ENCODE measurements around the gene KIF6. TPM values are rescaled to one million over a fixed set of nuclear protein-coding genes. Genes with fewer than 3 reads are reported as not detected.

Gene KIF6
- total and polyA plus RNA-seq, 2 of the 8 experiments (the other 6 are each of a cell fraction or from before 2014, with no cell fraction given) = 0.53 to 0.65 TPM

DNA sequence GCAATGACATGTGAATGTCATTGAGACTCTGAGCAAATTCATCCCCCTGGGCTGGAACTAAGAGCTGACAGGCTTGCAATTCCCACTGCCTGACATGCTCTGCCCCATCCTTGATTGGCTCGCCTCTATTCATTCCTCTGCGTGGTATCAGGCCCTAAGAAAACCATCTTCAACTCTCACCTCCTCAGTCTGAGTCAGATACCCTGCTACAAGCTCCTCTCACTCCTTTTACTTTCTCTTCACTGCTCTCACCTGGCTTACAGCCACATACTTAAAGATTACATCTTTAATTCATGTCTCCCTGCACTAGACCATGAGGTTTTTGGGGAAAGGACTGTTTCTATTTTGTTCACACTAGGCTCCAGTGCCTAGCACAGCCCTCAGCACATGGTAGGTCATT is 131.6 kb downstream of the KIF6 start:
- no peak for DNase-seq (ENCODE audit: low read depth in 1 of 2, low spot score in 2 of 2)
- CTCF ChIA-PET (ENCODE audit: partially characterized antibody) = interaction anchor here (1.3 kb wide), 1 partner anchor 22 kb away, joined by 3 read pairs; no protein-coding TSS in a partner anchor
- POLR2A ChIA-PET (ENCODE audit: partially characterized antibody) = no interaction called here

More for the DNA sequence above, 131.6 kb downstream of the KIF6 start:
- no peak overlapping the region for H3K27ac ChIP-seq (ENCODE audit: low read depth, low read length)
- no peak overlapping the region for H2BK5ac ChIP-seq (ENCODE audit: low read depth, low read length)
- no peak overlapping the region for H2BK15ac ChIP-seq (ENCODE audit: low read length)
- H3K79me2 ChIP-seq (ENCODE audit: control insufficient read depth in 1 of 2, insufficient read depth in 2 of 2, low read length in 2 of 2) = no peaks in the 10 kb centered on the region
- no peaks in the 10 kb centered on the region for H3K9me3 ChIP-seq (ENCODE audit: insufficient read depth in 2 of 2, low read depth in 1 of 2, low read length in 1 of 2)
- H3K14ac ChIP-seq (ENCODE audit: insufficient read length) = no peak overlapping the region
- H3K9ac ChIP-seq (replicated peaks in 1 of 4; ENCODE audit: extremely low read depth in 1 of 4, low read depth in 3 of 4, low read length in 3 of 4) = no peak overlapping the region
- no peak overlapping the region for H4K91ac ChIP-seq (replicated peaks; ENCODE audit: insufficient read length, low read length)
- no peaks in the 10 kb centered on the region for H3K36me3 ChIP-seq (ENCODE audit: control insufficient read depth in 2 of 4, insufficient read depth in 4 of 4, low read length in 3 of 4)
- H2BK20ac ChIP-seq (ENCODE audit: low read length) = no peak overlapping the region
- no peak overlapping the region for H2BK120ac ChIP-seq (replicated peaks; ENCODE audit: low read depth, low read length)
- no peak overlapping the region for H3K4me2 ChIP-seq (ENCODE audit: insufficient read depth in 1 of 2, low read depth in 2 of 2, low read length in 2 of 2)
- H2BK12ac ChIP-seq (ENCODE audit: low read depth, low read length) = no peak overlapping the region
- no peak overlapping the region for H3K23ac ChIP-seq (ENCODE audit: insufficient read length)
- no peak overlapping the region for H3K4ac ChIP-seq (replicated peaks; ENCODE audit: insufficient read length, low read depth, low read length)
- H2AK5ac ChIP-seq (ENCODE audit: low read depth, low read length) = no peak overlapping the region
- no peaks in the 10 kb centered on the region for H3K4me1 ChIP-seq (replicated peaks in 1 of 4; ENCODE audit: control insufficient read depth in 3 of 4, insufficient read depth in 4 of 4, low read length in 3 of 4)
- no peak overlapping the region for H2AFZ ChIP-seq (ENCODE audit: low read length)
- no peaks in the 10 kb centered on the region for H3K79me1 ChIP-seq (ENCODE audit: low read depth, low read length)
- no peaks in the 10 kb centered on the region for H3K23me2 ChIP-seq (ENCODE audit: low read depth, low read length)
- H4K8ac ChIP-seq (ENCODE audit: extremely low read depth, insufficient read depth, low read length) = no peak overlapping the region
- WGBS, 2 experiments (ENCODE audit: extremely low coverage in 1 of 2, insufficient coverage in 1 of 2, insufficient read length in 1 of 2, insufficient replicate concordance in 2 of 2, low coverage in 1 of 2, low lambda C conversion rate in 2 of 2, missing lambda C conversion rate in 1 of 2) = 86% methylated on average over 2 of the region's 2 CpGs; no CpG with 5 or more reads in 1 of the 2 experiments
- no peak overlapping the region for H3K4me3 ChIP-seq (ENCODE audit: extremely low read depth in 1 of 4, insufficient read depth in 2 of 4, low read depth in 3 of 4, low read length in 4 of 4)
- H3K27me3 ChIP-seq (replicated peaks in 1 of 4; ENCODE audit: control insufficient read depth in 3 of 4, extremely low read depth in 1 of 4, insufficient read depth in 3 of 4, low read length in 3 of 4) = no peaks in the 10 kb centered on the region
- H3K56ac ChIP-seq (replicated peaks; ENCODE audit: insufficient read length, low read depth, low read length) = no peak overlapping the region
- no peak for FAIRE-seq
- no peak overlapping the region for H3K18ac ChIP-seq (ENCODE audit: extremely low read depth, low read length)
- H4K5ac ChIP-seq (ENCODE audit: insufficient read length, low read depth, low read length) = no peak overlapping the region
- no peaks in the 10 kb centered on the region for H4K20me1 ChIP-seq (replicated peaks in 1 of 2; ENCODE audit: control insufficient read depth in 1 of 2, insufficient read depth in 2 of 2, low read length in 2 of 2)
- TF ChIP-seq HDAC6 (IDR thresholded peaks at IDR 0.05; ENCODE audit: low read depth, low read length) (no peak), SUZ12 (IDR thresholded peaks at IDR 0.05; ENCODE audit: low read length) (no peak), EGR1 (IDR thresholded peaks at IDR 0.05; ENCODE audit: borderline replicate concordance, low read depth, low read length) (no peak), MAFK (IDR thresholded peaks at IDR 0.05; ENCODE audit: low read depth, low read length) (no peak), ASH2L (IDR thresholded peaks at IDR 0.05; ENCODE audit: low read length) (no peak), SIRT6 (IDR thresholded peaks at IDR 0.05; ENCODE audit: low read length) (no peak), SP1 (IDR thresholded peaks at IDR 0.05; ENCODE audit: low read depth, low read length) (no peak), SP4 (IDR thresholded peaks at IDR 0.05; ENCODE audit: low read length) (no peak), TCF12 (IDR thresholded peaks at IDR 0.05; ENCODE audit: low read depth, low read length) (no peak), CEBPB (IDR thresholded peaks at IDR 0.05; ENCODE audit: low read depth, low read length) (no peak)
- TF ChIP-seq, protein P1, sequence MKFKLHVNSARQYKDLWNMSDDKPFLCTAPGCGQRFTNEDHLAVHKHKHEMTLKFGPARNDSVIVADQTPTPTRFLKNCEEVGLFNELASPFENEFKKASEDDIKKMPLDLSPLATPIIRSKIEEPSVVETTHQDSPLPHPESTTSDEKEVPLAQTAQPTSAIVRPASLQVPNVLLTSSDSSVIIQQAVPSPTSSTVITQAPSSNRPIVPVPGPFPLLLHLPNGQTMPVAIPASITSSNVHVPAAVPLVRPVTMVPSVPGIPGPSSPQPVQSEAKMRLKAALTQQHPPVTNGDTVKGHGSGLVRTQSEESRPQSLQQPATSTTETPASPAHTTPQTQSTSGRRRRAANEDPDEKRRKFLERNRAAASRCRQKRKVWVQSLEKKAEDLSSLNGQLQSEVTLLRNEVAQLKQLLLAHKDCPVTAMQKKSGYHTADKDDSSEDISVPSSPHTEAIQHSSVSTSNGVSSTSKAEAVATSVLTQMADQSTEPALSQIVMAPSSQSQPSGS (IDR thresholded peaks at IDR 0.05; ENCODE audit: low read length) = no peak

All from H1 (cell line).